SK-N-SH (cell line): ENCODE measurements around the gene MRNIP. TPM values are rescaled to one million over a fixed set of nuclear protein-coding genes. Genes with fewer than 3 reads are reported as not detected.

ENCODE experiments used
- CTCF ChIA-PET: fragments of 300-600, 350-600 bp; formaldehyde crosslinking; extraction: SDS; loops from one replicate; lab custom pipeline; 2021; lab: Yijun Ruan, JAX
- POLR2A ChIA-PET: fragments of 350-600 bp; sonication (Branson Sonifier 250); formaldehyde crosslinking; extraction: SDS; loops from one replicate; lab custom pipeline; 2020; ENCODE audit warnings: antibody characterized with exemption, inconsistent platforms; lab: Yijun Ruan, JAX
- DNase-seq: peaks from one replicate; pipeline ENCODE4 v3.0.0; 2012
- H2AFZ ChIP-seq: fragments of 200-600 bp; sonication (generic); 2 replicates; pipeline ENCODE4 v1.8.1; 2016; ENCODE audit warnings: antibody characterized with exemption, mild to moderate bottlenecking, low read depth
- H3F3A ChIP-seq: fragments of 200-600 bp; sonication (generic); replicated peaks from 2 replicates; pipeline ENCODE3; 2016; ENCODE audit warnings: antibody characterized with exemption, mild to moderate bottlenecking; ENCODE audit not compliant: insufficient read depth
- H3K27ac ChIP-seq, 2 experiments: fragments of 200-500 bp in 1 of 2; fragments of 200-600 bp in 1 of 2; sonication (Bioruptor generic) in 1 of 2; sonication (generic), shearing (Covaris generic) in 1 of 2; 2 replicates each; pipeline versions ENCODE4 v1.5.1 to v1.6.1; 2014 to 2016; ENCODE audit warnings: low read depth in 2 of 2, inconsistent platforms in 1 of 2, low read length in 1 of 2, mild to moderate bottlenecking in 1 of 2, mixed read lengths in 1 of 2
- H3K27me3 ChIP-seq: fragments of 200-600 bp; sonication (generic), shearing (Covaris generic); 2 replicates; pipeline ENCODE4 v1.6.1; 2016; ENCODE audit warnings: mixed run types; ENCODE audit not compliant: insufficient read depth
- H3K36me3 ChIP-seq, 2 experiments: fragments of 200-500 bp in 1 of 2; fragments of 200-600 bp in 1 of 2; sonication (Bioruptor generic) in 1 of 2; sonication (generic) in 1 of 2; replicated peaks in 1 of 2; 2 replicates each; pipeline versions ENCODE3 to v1.5.1; 2014 to 2016; ENCODE audit warnings: low read length in 1 of 2, mild to moderate bottlenecking in 1 of 2; ENCODE audit not compliant: insufficient read depth in 2 of 2, control insufficient read depth in 1 of 2
- H3K4me1 ChIP-seq, 2 experiments: fragments of 200-500 bp in 1 of 2; fragments of 200-600 bp in 1 of 2; sonication (Bioruptor generic) in 1 of 2; sonication (generic), shearing (Covaris generic) in 1 of 2; 2 replicates each; pipeline versions ENCODE4 v1.5.1 to v1.6.1; 2014 to 2016; ENCODE audit warnings: low read depth in 1 of 2, low read length in 1 of 2, mixed run types in 1 of 2; ENCODE audit not compliant: insufficient read depth in 2 of 2, control insufficient read depth in 1 of 2
- H3K4me2 ChIP-seq: fragments of 200-600 bp; sonication (generic), shearing (Covaris generic); 2 replicates; pipeline ENCODE4 v1.6.1; 2017; ENCODE audit warnings: mixed run types
- H3K4me3 ChIP-seq, 2 experiments: fragments of 200-500 bp in 1 of 2; fragments of 200-600 bp in 1 of 2; sonication (Bioruptor generic) in 1 of 2; sonication (generic), shearing (Covaris generic) in 1 of 2; 2 replicates each; pipeline versions ENCODE4 v1.5.1 to v1.8.1; 2014 to 2016; ENCODE audit warnings: low read depth in 2 of 2, inconsistent platforms in 1 of 2, low read length in 1 of 2, mild to moderate bottlenecking in 1 of 2, mixed read lengths in 1 of 2, moderate library complexity in 1 of 2
- H3K79me2 ChIP-seq: fragments of 200-600 bp; sonication (generic); 2 replicates; pipeline ENCODE4 v1.8.1; 2017; ENCODE audit warnings: mild to moderate bottlenecking; ENCODE audit not compliant: insufficient read depth
- H3K9ac ChIP-seq: fragments of 200-600 bp; sonication (generic); 2 replicates; pipeline ENCODE4 v1.6.1; 2017; ENCODE audit warnings: mixed run types
- H3K9me2 ChIP-seq: fragments of 200-600 bp; sonication (generic); 2 replicates; pipeline ENCODE4 v1.6.1; 2017; ENCODE audit warnings: mixed run types
- H3K9me3 ChIP-seq: fragments of 200-600 bp; sonication (generic); 2 replicates; pipeline ENCODE4 v1.6.1; 2017; ENCODE audit warnings: mixed run types, mild to moderate bottlenecking, moderate library complexity
- H4K20me1 ChIP-seq: fragments of 200-600 bp; sonication (generic); 2 replicates; pipeline ENCODE4 v1.6.1; 2017; ENCODE audit warnings: mild to moderate bottlenecking, mixed run types; ENCODE audit not compliant: insufficient read depth
- ELF1 ChIP-seq: IDR thresholded peaks from 2 replicates; pipeline ENCODE4 v1.4.0; 2012
- FOSL2 ChIP-seq: IDR thresholded peaks from 2 replicates; pipeline ENCODE4 v1.4.0; 2012; ENCODE audit warnings: low read depth, mild to moderate bottlenecking, moderate library complexity, borderline replicate concordance
- FOXJ3 ChIP-seq: sonication (generic); formaldehyde crosslinking; IDR thresholded peaks from 2 replicates; pipeline ENCODE4 v1.5.1; 2020; ENCODE audit warnings: mild to moderate bottlenecking, missing genetic modification reagents
- FOXM1 ChIP-seq: IDR thresholded peaks from 2 replicates; pipeline ENCODE4 v1.4.0; 2012; ENCODE audit warnings: low read depth, mild to moderate bottlenecking
- GABPA ChIP-seq: IDR thresholded peaks from 2 replicates; pipeline ENCODE4 v1.4.0; 2012; ENCODE audit warnings: low read depth, mild to moderate bottlenecking
- JUND ChIP-seq: IDR thresholded peaks from 2 replicates; pipeline ENCODE4 v1.4.0; 2012
- MEF2A ChIP-seq: IDR thresholded peaks from 2 replicates; pipeline ENCODE4 v1.4.0; 2012; ENCODE audit warnings: low read depth, borderline replicate concordance
- MXI1 ChIP-seq: IDR thresholded peaks from 2 replicates; pipeline ENCODE4 v1.6.1; 2012; ENCODE audit warnings: mild to moderate bottlenecking, low read depth, low read length, improper control_type of control experiment
- NFIC ChIP-seq: IDR thresholded peaks from 2 replicates; pipeline ENCODE4 v1.4.0; 2012; ENCODE audit warnings: borderline replicate concordance
- POLR2AphosphoS5 ChIP-seq: IDR thresholded peaks from 2 replicates; pipeline ENCODE4 v1.6.1; 2012; ENCODE audit warnings: low read depth, low read length
- RFX5 ChIP-seq: IDR thresholded peaks from 2 replicates; pipeline ENCODE4 v1.6.1; 2012; ENCODE audit warnings: mild to moderate bottlenecking, improper control_type of control experiment, low read length
- SMC3 ChIP-seq: IDR thresholded peaks from 2 replicates; pipeline ENCODE4 v1.6.1; 2012; ENCODE audit warnings: low read depth, low read length, improper control_type of control experiment
- TAF1 ChIP-seq: IDR thresholded peaks from 2 replicates; pipeline ENCODE4 v1.6.1; 2012; ENCODE audit warnings: low read depth, mild to moderate bottlenecking, low read length, moderate library complexity, borderline replicate concordance
- YY1 ChIP-seq: IDR thresholded peaks from 2 replicates; pipeline ENCODE4 v1.4.0; 2012; ENCODE audit warnings: low read depth, mild to moderate bottlenecking
- WGBS: methylation state at CpG from one replicate; pipeline ENCODE4 v1.1.6; 2017; ENCODE audit warnings: low lambda C conversion rate; 5-methylcytosine and 5-hydroxymethylcytosine counted together
- polyA plus RNA-seq, 3 experiments: library from polyadenylated mRNA; depleted of rRNA; stranded (reverse); fragments of >200 nt; gene quantifications; 2 replicates each; pipeline ENCODE4 v1.2.3, GENCODE V29; 2012
- TF ChIP-seq, protein P1 (sequence below): fragments of 200-600 bp; sonication (generic); IDR thresholded peaks from 2 replicates; pipeline ENCODE4 v1.6.1; 2017; ENCODE audit warnings: antibody characterized with exemption, mild to moderate bottlenecking, moderate library complexity
- TF ChIP-seq, protein P2 (sequence below): fragments of 150-350 bp; IDR thresholded peaks from 2 replicates; pipeline ENCODE4 v1.6.1; 2017; ENCODE audit warnings: antibody characterized with exemption, low read length, low read depth, borderline replicate concordance
- TF ChIP-seq, protein P3 (sequence below): IDR thresholded peaks from 2 replicates; pipeline ENCODE4 v1.6.1; 2012; ENCODE audit warnings: mild to moderate bottlenecking, low read depth, low read length, moderate library complexity
- TF ChIP-seq, protein P4 (sequence below): IDR thresholded peaks from 2 replicates; pipeline ENCODE4 v1.4.0; 2012; ENCODE audit warnings: low read depth
- TF ChIP-seq, protein P5 (sequence below): IDR thresholded peaks from 2 replicates; pipeline ENCODE4; 2012

MRNIP gene
- polyA plus RNA-seq, 1 of the 3 experiments (the other 2 are of a cell fraction) = 32.8 TPM

DNA sequence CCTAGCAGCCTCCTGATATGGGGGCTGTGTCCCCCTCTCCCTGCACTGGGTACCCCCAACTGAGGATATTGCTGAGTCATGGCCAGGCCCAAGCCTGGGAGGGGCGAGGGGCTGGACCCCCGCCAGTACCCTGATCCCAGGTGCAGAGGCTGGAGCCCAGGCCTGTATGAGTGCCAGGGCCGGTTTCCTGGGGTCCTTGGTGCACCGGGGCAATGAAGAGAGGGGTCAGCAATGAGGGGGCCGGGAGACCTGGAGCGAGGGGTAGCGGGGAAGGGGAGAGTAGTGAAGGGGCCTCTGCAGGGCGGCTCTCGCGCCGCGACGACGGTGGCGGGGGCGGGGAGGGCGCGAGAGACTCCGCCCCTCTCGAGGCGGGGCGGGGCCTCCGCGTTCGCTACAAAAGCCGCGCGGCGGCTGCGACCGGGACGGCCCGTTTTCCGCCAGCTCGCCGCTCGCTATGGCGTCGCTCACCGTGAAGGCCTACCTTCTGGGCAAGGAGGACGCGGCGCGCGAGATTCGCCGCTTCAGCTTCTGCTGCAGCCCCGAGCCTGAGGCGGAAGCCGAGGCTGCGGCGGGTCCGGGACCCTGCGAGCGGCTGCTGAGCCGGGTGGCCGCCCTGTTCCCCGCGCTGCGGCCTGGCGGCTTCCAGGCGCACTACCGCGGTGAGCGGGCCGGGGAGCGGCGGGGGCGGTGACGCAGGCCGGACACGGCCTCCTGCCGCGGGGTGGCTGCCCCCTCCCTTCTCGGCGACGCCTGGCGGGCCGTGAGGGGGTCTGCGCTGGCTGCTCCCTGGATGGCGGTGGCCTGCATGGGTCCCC is 37.9 kb downstream of the MRNIP start, which contains the start of gene SQSTM1 (continued):
- TF ChIP-seq FOSL2 (peak; percentile 43; the same call in 1 of the 2 replicates), GABPA (no peak), NFIC (0 out of 2 replicates have a peak, but pooled peaks have one; percentile 32), ELF1 (no peak), FOXJ3 (CRISPR knock-in tag) (no peak), TAF1 (peak; percentile 88; the same call in 1 of the 2 replicates)
- TF ChIP-seq, protein P1, sequence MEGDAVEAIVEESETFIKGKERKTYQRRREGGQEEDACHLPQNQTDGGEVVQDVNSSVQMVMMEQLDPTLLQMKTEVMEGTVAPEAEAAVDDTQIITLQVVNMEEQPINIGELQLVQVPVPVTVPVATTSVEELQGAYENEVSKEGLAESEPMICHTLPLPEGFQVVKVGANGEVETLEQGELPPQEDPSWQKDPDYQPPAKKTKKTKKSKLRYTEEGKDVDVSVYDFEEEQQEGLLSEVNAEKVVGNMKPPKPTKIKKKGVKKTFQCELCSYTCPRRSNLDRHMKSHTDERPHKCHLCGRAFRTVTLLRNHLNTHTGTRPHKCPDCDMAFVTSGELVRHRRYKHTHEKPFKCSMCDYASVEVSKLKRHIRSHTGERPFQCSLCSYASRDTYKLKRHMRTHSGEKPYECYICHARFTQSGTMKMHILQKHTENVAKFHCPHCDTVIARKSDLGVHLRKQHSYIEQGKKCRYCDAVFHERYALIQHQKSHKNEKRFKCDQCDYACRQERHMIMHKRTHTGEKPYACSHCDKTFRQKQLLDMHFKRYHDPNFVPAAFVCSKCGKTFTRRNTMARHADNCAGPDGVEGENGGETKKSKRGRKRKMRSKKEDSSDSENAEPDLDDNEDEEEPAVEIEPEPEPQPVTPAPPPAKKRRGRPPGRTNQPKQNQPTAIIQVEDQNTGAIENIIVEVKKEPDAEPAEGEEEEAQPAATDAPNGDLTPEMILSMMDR = no peak

DNA sequence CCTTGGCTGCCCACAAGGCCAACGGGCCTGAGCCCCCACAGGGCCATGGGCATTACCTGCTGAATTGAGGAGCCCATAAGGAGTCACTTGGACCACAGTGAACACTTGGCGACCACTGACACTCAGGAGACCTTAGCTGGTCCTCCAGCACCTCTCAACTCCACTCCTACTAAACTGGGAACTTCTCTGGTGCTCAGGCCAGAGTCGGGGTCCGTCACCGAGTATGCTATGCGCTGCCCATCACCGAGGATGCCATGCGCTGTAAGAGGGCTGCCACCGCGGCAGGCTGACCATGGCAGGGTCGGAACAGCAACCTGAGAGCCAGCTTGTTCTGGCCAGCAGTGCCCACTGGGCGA is 38.5 kb downstream of the MRNIP start:
- peaks cover 49% of the 10 kb centered on the region for H3K79me2 ChIP-seq
- POLR2A ChIA-PET = interaction anchor here (0.7 to 1.7 kb wide), 3 partner anchors 14 to 87 kb away, joined by 3 to 4 read pairs (median 4); partner anchors contain the start of gene MAML1
- H3K4me1 ChIP-seq = peaks cover 22 to 39% of the 10 kb centered on the region in 2 experiments
- no peaks in the 10 kb centered on the region for H3K27me3 ChIP-seq
- CTCF ChIA-PET = interaction anchor here (0.6 to 1.7 kb wide), 4 partner anchors 9 to 47 kb away, joined by 3 to 5 read pairs (median 4); no protein-coding TSS in a partner anchor
- peak overlapping the region; percentile 97 for H3K9ac ChIP-seq
- peak overlapping the region; percentile 75 for H3K4me2 ChIP-seq
- peaks cover 11% of the 10 kb centered on the region for H3F3A ChIP-seq
- TF ChIP-seq, protein P1 = no peak
- no peak for TF ChIP-seq YY1
- no peak for TF ChIP-seq JUND
- TF ChIP-seq ELF1 = no peak
- TF ChIP-seq MXI1 = no peak
- no peak for TF ChIP-seq SMC3
- TF ChIP-seq, protein P2, sequence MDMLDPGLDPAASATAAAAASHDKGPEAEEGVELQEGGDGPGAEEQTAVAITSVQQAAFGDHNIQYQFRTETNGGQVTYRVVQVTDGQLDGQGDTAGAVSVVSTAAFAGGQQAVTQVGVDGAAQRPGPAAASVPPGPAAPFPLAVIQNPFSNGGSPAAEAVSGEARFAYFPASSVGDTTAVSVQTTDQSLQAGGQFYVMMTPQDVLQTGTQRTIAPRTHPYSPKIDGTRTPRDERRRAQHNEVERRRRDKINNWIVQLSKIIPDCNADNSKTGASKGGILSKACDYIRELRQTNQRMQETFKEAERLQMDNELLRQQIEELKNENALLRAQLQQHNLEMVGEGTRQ = no peak
- no peak for TF ChIP-seq MEF2A
- no peak for TF ChIP-seq FOXM1
- TF ChIP-seq POLR2AphosphoS5 = no peak
- no peak for TF ChIP-seq RFX5
- TF ChIP-seq, protein P3, sequence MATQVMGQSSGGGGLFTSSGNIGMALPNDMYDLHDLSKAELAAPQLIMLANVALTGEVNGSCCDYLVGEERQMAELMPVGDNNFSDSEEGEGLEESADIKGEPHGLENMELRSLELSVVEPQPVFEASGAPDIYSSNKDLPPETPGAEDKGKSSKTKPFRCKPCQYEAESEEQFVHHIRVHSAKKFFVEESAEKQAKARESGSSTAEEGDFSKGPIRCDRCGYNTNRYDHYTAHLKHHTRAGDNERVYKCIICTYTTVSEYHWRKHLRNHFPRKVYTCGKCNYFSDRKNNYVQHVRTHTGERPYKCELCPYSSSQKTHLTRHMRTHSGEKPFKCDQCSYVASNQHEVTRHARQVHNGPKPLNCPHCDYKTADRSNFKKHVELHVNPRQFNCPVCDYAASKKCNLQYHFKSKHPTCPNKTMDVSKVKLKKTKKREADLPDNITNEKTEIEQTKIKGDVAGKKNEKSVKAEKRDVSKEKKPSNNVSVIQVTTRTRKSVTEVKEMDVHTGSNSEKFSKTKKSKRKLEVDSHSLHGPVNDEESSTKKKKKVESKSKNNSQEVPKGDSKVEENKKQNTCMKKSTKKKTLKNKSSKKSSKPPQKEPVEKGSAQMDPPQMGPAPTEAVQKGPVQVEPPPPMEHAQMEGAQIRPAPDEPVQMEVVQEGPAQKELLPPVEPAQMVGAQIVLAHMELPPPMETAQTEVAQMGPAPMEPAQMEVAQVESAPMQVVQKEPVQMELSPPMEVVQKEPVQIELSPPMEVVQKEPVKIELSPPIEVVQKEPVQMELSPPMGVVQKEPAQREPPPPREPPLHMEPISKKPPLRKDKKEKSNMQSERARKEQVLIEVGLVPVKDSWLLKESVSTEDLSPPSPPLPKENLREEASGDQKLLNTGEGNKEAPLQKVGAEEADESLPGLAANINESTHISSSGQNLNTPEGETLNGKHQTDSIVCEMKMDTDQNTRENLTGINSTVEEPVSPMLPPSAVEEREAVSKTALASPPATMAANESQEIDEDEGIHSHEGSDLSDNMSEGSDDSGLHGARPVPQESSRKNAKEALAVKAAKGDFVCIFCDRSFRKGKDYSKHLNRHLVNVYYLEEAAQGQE = no peak
- TF ChIP-seq, protein P4, sequence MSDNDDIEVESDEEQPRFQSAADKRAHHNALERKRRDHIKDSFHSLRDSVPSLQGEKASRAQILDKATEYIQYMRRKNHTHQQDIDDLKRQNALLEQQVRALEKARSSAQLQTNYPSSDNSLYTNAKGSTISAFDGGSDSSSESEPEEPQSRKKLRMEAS = no peak
- TF ChIP-seq NFIC = no peak
- TF ChIP-seq, protein P5, sequence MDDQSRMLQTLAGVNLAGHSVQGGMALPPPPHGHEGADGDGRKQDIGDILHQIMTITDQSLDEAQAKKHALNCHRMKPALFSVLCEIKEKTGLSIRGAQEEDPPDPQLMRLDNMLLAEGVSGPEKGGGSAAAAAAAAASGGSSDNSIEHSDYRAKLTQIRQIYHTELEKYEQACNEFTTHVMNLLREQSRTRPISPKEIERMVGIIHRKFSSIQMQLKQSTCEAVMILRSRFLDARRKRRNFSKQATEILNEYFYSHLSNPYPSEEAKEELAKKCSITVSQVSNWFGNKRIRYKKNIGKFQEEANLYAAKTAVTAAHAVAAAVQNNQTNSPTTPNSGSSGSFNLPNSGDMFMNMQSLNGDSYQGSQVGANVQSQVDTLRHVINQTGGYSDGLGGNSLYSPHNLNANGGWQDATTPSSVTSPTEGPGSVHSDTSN = no peak
- TF ChIP-seq, all 33 proteins: peak for 0
- Histone ChIP-seq H4K20me1 (peaks cover 41% of the 10 kb centered on the region), H3K9me2 (no peaks in the 10 kb centered on the region), H2AFZ (0 out of 2 replicates have a peak overlapping the region, but pooled peaks have one; percentile 49), H3K36me3 (peaks cover 25 to 26% of the 10 kb centered on the region in 2 experiments), H3K9me3 (no peaks in the 10 kb centered on the region), H3K27ac (peak overlapping the region; percentile 84 to 94), H3K4me3 (peak overlapping the region; percentile 97; a peak in 3 of 4 replicates)
- no peak for DNase-seq
- WGBS = 41% methylated on average over 6 of the region's 12 CpGs
